NCI-H1105 treated with DMSO at 0.1 percent for 48 hours (cell line): ENCODE results near the gene NETO1.

Experiments
- DNase-seq: peaks from one replicate; lab custom pipeline; 2025; lab: John Stamatoyannopoulos, UW

The NETO1 gene

GRCh38 chr18:72727038-72727655 is 140.6 kb downstream of the NETO1 start:
- no peak for DNase-seq

- DNase-seq = no peak
Measured at GRCh38 chr18:72726201-72726600, 141.6 kb downstream of the NETO1 start.

DNA sequence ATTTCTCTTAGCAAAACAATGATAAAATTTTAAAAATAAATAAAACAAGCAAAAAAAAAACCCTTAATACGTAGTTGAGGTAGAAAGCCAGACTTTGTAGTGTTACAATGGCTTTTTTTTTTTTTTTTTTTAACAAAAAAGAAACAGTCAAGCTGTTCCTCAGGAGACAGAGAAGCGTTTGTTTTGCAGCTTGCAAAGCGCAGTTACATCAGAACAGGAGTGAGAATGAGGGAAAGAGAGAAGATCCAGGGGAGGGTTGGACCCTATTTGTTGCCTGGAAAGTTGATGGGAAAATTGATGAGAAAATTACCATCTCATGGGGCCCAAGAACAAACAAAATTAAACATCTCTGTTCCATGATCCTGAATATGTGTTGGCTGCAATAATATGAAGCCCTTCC is 146.5 kb downstream of the NETO1 start:
- DNase-seq = no peak

DNA sequence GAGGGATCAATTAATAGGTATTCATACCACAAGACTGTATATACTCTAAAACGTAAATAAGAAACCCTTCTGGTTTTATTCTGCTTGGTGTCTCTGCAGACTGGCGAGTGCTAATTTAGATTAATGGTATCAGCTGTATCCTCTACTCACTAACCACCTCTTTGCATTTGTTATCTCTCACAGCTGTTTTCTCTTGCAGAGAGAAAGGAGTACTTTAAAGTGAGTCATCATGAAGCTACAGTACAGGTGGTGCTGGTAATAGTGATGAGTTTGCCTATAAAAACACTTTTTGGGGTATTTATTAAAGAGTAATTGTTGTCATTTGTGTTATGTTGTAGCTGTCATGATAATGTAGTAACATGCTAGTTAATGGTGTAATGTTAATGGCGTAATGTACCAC is 147.7 kb downstream of the NETO1 start:
- DNase-seq = no peak

DNA sequence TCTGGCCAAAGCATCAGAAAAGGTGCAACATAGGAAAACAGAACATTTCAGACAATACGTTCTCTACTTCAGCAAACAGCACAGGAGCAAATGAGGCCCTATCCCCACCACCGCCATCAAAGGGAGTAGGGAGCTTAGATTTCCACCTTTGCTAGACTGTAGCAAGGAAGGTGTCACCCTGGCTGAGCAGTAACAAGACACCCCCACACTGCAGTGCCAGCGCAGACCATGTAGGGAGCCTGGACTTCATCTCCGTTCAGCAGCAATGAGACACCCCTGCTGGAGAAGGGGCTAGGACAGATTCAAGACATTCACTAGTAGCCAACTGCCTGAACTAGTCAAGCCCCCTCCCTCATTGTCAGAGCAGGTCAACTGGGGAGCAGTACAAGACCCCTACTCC is 163.6 kb downstream of the NETO1 start:
- DNase-seq = no peak

GRCh38 chr18:72700961-72701710 is 166.7 kb downstream of the NETO1 start:
- peak; percentile 18 for DNase-seq

GRCh38 chr18:72697706-72698105 is 170.1 kb downstream of the NETO1 start:
- DNase-seq = no peak

DNA sequence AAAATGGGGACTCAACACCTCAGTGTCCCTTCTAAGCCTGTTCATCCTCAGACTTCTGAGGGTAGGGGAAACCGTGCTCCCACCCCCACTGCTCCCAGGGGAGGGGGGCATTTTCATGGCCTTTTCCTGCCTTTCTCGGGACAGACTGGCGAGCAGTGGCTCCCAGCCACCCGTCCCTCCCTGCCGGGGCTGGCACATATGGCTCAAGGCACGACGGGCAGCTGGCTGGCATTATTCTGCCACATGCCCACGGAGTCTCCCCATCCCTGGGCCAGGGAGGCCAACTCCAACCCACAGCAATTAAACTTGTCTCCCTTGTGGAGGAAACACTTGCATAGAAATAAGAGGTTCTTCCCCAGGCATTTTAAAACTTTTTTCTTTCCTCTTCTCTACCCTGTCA is 175.2 kb downstream of the NETO1 start:
- no peak for DNase-seq
